ENCODE results near the gene DLX4.

DNA sequence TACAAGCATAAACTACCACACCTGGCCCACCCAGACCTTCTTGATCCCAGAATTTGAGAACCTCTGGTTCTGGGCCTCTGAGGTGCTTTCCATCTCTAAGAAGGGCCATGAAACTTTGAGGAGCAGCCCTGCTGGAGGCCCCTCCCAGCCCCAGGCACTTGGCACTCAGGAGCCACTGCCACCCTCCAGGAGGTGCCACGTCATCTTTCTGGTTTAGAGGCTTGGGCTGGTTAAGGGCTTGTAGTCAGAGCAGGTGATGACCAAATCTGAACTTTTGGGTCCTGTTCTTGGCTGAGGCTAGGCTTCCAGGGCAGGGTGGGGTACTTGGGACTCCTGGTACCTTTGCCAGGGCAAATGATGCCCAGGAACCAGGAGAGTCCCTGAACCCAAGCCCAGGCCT is 13.8 kb upstream of the DLX4 start:
- TF ChIP-seq, protein P1, sequence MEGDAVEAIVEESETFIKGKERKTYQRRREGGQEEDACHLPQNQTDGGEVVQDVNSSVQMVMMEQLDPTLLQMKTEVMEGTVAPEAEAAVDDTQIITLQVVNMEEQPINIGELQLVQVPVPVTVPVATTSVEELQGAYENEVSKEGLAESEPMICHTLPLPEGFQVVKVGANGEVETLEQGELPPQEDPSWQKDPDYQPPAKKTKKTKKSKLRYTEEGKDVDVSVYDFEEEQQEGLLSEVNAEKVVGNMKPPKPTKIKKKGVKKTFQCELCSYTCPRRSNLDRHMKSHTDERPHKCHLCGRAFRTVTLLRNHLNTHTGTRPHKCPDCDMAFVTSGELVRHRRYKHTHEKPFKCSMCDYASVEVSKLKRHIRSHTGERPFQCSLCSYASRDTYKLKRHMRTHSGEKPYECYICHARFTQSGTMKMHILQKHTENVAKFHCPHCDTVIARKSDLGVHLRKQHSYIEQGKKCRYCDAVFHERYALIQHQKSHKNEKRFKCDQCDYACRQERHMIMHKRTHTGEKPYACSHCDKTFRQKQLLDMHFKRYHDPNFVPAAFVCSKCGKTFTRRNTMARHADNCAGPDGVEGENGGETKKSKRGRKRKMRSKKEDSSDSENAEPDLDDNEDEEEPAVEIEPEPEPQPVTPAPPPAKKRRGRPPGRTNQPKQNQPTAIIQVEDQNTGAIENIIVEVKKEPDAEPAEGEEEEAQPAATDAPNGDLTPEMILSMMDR (conservative IDR thresholded peaks at IDR 0.05; ENCODE audit: low read depth, low read length), result no peak
- TF ChIP-seq EZH2phosphoT487 (IDR thresholded peaks at IDR 0.05; ENCODE audit: borderline replicate concordance, low read length), result no peak
